ENCODE data around the gene SPAG16. TPM values are rescaled to one million over a fixed set of nuclear protein-coding genes. Genes with fewer than 3 reads are reported as not detected.
A peak's percentile ranks its signal among the peaks of the same experiment; 100 is the strongest.

Gene SPAG16
- total RNA-seq, 1 experiment from 2014 or later = 16.0 TPM

DNA sequence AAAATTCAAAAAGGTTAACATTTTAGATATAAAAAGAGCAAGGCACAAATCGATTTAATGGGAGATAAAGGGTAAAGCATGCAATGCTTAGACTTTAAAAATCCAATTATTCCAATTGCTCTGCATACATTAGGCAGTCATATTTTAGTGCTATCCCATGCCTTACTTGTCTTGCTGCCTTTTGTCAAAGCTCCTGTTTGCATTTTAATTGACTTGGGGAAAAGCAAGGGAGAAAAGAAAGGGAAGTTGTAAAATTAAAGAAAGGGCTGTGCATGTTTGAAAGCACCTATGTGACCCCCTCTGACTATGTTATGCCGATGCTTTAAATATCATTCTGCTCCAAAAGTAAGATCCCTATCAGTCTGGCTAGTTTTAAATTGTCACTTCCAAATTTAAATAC is 932.9 kb downstream of the SPAG16 start:
- H3K27me3 Mint-ChIP-seq (ENCODE audit: low read depth) = no peaks in the 10 kb centered on the region
- H3K4me3 Mint-ChIP-seq = no peak overlapping the region
- no peak for TF ChIP-seq MXD4 (CRISPR knock-in tag; IDR thresholded peaks at IDR 0.05; ENCODE audit: borderline replicate concordance)
- TF ChIP-seq ZBTB21 (CRISPR knock-in tag; IDR thresholded peaks at IDR 0.05; ENCODE audit: borderline replicate concordance) = no peak
- no peak for TF ChIP-seq CREB1 (CRISPR knock-in tag; IDR thresholded peaks at IDR 0.05)
- TF ChIP-seq, protein P1, sequence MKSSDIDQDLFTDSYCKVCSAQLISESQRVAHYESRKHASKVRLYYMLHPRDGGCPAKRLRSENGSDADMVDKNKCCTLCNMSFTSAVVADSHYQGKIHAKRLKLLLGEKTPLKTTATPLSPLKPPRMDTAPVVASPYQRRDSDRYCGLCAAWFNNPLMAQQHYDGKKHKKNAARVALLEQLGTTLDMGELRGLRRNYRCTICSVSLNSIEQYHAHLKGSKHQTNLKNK (CRISPR knock-in tag; IDR thresholded peaks at IDR 0.05) = no peak
- no peak for TF ChIP-seq ZNF671 (CRISPR knock-in tag; IDR thresholded peaks at IDR 0.05)
- no peak for TF ChIP-seq ATF1 (CRISPR knock-in tag; IDR thresholded peaks at IDR 0.05)
- TF ChIP-seq, protein P2, sequence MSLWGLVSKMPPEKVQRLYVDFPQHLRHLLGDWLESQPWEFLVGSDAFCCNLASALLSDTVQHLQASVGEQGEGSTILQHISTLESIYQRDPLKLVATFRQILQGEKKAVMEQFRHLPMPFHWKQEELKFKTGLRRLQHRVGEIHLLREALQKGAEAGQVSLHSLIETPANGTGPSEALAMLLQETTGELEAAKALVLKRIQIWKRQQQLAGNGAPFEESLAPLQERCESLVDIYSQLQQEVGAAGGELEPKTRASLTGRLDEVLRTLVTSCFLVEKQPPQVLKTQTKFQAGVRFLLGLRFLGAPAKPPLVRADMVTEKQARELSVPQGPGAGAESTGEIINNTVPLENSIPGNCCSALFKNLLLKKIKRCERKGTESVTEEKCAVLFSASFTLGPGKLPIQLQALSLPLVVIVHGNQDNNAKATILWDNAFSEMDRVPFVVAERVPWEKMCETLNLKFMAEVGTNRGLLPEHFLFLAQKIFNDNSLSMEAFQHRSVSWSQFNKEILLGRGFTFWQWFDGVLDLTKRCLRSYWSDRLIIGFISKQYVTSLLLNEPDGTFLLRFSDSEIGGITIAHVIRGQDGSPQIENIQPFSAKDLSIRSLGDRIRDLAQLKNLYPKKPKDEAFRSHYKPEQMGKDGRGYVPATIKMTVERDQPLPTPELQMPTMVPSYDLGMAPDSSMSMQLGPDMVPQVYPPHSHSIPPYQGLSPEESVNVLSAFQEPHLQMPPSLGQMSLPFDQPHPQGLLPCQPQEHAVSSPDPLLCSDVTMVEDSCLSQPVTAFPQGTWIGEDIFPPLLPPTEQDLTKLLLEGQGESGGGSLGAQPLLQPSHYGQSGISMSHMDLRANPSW (CRISPR knock-in tag; conservative IDR thresholded peaks at IDR 0.05; ENCODE audit: low read depth) = no peak
- no peak for TF ChIP-seq JUN (CRISPR knock-in tag; IDR thresholded peaks at IDR 0.05)
- TF ChIP-seq E2F5 (CRISPR knock-in tag; IDR thresholded peaks at IDR 0.05) = no peak
- no peak for TF ChIP-seq IRF2 (CRISPR knock-in tag; IDR thresholded peaks at IDR 0.05; ENCODE audit: borderline replicate concordance, low read depth)
- TF ChIP-seq SOX15 (CRISPR knock-in tag; IDR thresholded peaks at IDR 0.05) = no peak
- TF ChIP-seq ZNF263 (CRISPR knock-in tag; IDR thresholded peaks at IDR 0.05; ENCODE audit: low read depth) = no peak
- TF ChIP-seq ZNF121 (CRISPR knock-in tag; IDR thresholded peaks at IDR 0.05) = no peak
- TF ChIP-seq, protein P3, sequence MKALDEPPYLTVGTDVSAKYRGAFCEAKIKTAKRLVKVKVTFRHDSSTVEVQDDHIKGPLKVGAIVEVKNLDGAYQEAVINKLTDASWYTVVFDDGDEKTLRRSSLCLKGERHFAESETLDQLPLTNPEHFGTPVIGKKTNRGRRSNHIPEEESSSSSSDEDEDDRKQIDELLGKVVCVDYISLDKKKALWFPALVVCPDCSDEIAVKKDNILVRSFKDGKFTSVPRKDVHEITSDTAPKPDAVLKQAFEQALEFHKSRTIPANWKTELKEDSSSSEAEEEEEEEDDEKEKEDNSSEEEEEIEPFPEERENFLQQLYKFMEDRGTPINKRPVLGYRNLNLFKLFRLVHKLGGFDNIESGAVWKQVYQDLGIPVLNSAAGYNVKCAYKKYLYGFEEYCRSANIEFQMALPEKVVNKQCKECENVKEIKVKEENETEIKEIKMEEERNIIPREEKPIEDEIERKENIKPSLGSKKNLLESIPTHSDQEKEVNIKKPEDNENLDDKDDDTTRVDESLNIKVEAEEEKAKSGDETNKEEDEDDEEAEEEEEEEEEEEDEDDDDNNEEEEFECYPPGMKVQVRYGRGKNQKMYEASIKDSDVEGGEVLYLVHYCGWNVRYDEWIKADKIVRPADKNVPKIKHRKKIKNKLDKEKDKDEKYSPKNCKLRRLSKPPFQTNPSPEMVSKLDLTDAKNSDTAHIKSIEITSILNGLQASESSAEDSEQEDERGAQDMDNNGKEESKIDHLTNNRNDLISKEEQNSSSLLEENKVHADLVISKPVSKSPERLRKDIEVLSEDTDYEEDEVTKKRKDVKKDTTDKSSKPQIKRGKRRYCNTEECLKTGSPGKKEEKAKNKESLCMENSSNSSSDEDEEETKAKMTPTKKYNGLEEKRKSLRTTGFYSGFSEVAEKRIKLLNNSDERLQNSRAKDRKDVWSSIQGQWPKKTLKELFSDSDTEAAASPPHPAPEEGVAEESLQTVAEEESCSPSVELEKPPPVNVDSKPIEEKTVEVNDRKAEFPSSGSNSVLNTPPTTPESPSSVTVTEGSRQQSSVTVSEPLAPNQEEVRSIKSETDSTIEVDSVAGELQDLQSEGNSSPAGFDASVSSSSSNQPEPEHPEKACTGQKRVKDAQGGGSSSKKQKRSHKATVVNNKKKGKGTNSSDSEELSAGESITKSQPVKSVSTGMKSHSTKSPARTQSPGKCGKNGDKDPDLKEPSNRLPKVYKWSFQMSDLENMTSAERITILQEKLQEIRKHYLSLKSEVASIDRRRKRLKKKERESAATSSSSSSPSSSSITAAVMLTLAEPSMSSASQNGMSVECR (CRISPR knock-in tag; IDR thresholded peaks at IDR 0.05; ENCODE audit: borderline replicate concordance) = no peak
- no peak for TF ChIP-seq GABPB1 (CRISPR knock-in tag; IDR thresholded peaks at IDR 0.05)
- no peak for TF ChIP-seq ZSCAN18 (CRISPR knock-in tag; IDR thresholded peaks at IDR 0.05)
- no peak for TF ChIP-seq CDX4 (CRISPR knock-in tag; IDR thresholded peaks at IDR 0.05; ENCODE audit: borderline replicate concordance)
- peak overlapping the region; percentile 40 for H3K27ac Mint-ChIP-seq
- H3K9me3 Mint-ChIP-seq = no peaks in the 10 kb centered on the region
- no peak for DNase-seq (ENCODE audit: low spot score)
- CTCF ChIA-PET = no interaction called here
- POLR2A ChIA-PET = interaction anchor here (0.5 kb wide), 2 partner anchors 11 to 62 kb away, joined by 3 read pairs; no protein-coding TSS in a partner anchor
- no peak for ATAC-seq
- H3K36me3 Mint-ChIP-seq = 0 out of 2 replicates have a peak, but pooled peaks cover 2% of the 10 kb centered on the region
- peaks cover 40% of the 10 kb centered on the region for H3K4me1 Mint-ChIP-seq
